Measurements from ENCODE around the gene TUNAR.

- TF ChIP-seq TAF1 (IDR thresholded peaks at IDR 0.05; ENCODE audit: low read depth, low read length), result no peak
- no peak for TF ChIP-seq POLR2AphosphoS5 (IDR thresholded peaks at IDR 0.05; ENCODE audit: low read depth, low read length)
- TF ChIP-seq POLR2A (IDR thresholded peaks at IDR 0.05; ENCODE audit: low read depth, low read length), result no peak
Measured at GRCh38 chr14:95891742-95892141, 15.1 kb downstream of the TUNAR start.

Data from GM12891 (cell line).